Measurements from ENCODE around the gene NEK10.
A peak's percentile ranks its signal among the peaks of the same experiment; 100 is the strongest.

NEK10 gene

DNA sequence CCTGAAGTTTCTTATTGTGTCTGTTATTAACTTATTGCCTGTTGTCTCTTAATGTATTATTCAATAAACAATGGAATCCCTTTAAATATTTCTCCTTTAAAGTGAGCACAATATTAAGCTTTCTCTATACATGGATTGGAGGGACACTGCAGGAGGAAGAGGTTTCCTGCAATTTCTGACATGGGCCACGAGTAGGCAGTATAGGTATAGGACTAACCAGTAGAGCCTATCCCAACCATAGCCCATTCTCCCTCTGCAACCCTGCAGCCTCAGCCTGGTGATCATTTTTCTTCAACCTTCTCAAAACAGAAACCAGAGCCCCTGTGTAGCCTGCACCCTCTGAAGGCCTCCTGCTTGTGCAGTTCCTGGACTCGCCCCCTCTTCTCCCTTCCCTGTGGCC, 124.8 kb downstream of the NEK10 start:
- DNase-seq (ENCODE audit: low spot score), result no peak

DNA sequence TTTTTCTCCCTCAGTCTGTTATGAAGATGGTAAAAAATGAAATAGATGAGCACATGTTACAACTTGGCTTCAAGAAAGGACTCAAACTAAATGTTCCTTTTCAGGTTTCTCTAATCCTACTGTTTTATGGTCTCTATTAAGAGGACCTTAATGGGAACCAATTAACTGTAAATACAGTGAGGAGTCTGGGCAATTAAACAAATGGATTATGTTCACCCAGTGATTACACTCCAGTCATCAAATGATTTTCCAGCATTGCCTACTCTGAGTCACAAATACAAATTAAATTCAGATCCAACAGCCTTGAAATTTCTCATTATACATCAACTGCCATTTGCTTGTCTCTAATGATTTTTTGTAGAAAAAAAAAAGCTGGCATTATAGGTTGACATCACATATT, 129.2 kb downstream of the NEK10 start:
- no peak for DNase-seq (ENCODE audit: low spot score)

- DNase-seq (ENCODE audit: low spot score), result peak; percentile 4
These were observed 140.4 kb downstream of the NEK10 start for GRCh38 chr3:27228805-27229204.

DNA sequence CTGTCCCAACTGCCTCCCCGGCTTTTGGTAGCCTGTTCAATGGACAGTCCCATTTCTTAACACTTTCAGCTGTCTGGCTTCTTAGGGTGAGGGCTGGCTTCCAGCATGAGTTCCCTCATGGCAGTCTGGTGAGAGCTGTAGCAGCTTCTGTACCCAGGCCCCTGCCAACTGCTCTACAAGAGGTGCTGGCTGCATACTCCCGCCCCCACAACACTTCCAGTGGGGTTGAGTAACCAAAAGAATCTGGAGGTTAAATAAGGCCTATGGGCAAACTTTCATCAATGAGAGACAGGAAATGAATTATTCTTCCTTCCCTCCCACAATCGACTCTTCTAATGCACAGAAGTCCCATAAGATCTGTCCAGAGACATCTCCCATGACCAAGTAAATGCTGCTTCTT, 145.0 kb downstream of the NEK10 start:
- no peak for DNase-seq (ENCODE audit: low spot score)

- DNase-seq (ENCODE audit: low spot score), result no peak
These were observed 147.8 kb downstream of the NEK10 start for GRCh38 chr3:27221264-27221932.

DNA sequence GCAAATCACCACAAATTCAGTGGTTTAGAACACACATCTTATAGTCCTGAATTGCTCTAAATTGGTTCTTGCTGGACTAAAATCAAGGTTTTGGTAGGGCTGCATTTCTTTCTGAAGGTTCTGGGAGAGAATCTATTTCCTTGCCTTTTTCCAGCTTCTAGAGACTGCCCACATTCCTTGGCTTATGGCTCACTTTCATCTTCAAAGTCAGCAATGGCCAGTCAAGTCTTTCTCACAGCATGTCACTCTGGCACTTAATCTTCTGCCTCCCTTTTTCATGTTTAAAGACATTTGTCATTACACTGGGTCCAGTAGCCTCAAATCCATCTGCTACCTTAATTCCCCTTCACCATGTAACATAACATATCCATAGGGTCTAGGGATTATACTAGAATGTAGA, 149.0 kb downstream of the NEK10 start:
- DNase-seq (ENCODE audit: low spot score), result no peak

DNA sequence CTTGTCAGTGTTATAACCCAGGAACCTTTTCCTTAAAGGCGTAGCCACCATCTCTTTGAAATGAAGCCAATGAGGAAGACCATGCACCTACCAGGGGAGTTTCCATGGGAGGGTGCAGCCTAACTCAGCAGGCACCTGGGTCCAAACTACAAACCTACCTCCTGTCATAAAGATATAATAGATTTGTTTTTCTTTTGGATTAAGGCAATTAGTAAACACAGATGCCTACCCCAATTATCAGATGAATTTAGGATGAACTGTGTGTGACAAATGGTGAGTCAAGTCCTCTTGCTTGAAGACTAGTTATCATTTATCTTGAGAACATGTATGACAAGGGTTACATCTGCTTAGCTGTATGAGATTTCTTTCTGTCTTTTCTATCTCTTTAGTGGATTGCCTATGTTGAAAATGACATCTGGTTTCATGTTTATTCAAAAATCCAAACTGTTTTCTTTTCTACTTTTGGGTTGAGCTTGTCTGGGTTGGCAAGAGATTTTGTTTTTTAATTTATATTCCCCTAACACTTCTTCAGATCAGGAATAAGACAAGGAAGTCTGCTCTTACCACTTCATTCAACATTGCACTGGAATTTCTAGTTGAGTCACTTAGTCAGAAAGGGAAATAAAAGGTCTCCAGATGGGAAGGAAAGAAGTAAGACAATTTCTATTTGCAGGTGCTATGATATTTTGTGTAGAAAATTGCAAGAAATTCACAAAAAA, 149.9 kb downstream of the NEK10 start:
- no peak for DNase-seq (ENCODE audit: low spot score)

DNA sequence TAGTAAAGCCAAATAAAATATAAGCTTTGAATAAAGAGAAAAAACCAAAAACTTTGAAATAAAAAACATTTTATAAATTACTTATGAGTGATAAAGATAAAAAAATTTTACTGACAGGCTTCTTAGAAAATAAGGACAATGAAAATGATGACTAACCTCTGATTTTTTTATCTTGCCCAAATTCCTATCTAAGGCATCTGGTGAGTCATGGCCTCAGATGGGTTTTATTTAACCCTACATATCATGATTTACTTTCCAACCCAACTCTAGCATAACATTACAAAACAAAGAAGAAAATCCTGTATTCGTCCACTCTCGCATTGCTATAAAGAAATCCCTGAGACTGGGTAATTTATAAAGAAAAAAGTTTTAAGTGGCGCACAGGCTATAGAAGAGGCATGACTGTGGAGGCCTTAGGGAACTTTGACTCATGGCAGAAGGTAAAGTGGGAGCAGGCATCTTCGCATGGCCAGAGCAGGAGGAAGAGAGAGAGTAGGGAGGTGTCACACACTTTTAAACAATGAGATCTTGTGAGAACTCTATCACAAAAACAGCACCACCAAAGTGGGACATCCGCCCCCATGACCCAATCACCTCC, 152.1 kb downstream of the NEK10 start:
- DNase-seq (ENCODE audit: low spot score), result no peak

DNA sequence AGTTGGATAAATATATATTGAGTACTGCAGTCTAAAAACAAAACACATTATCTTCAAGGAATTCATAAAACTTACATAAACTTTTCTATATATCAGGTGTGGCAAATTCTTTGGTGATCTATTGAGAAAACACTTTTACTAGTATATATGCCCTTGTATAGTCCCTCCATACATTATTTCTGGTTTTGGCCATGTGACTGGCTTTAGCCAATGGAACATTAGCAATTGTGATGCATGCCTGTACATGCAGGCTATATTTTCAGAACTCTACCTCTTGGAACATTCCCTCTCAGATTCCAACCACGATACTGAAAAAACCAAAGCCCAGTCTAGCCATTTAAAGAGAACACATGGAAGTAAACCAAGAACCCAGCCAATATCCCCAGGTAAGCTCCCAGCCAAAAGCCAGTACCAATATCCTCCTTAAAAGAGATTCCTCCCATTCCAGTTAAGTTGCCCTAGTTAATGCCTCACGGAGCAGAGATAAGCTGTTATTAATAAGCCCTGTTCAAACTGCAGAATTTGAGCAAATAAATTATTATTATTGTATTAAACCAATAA, 152.8 kb downstream of the NEK10 start:
- no peak for DNase-seq (ENCODE audit: low spot score)

DNA sequence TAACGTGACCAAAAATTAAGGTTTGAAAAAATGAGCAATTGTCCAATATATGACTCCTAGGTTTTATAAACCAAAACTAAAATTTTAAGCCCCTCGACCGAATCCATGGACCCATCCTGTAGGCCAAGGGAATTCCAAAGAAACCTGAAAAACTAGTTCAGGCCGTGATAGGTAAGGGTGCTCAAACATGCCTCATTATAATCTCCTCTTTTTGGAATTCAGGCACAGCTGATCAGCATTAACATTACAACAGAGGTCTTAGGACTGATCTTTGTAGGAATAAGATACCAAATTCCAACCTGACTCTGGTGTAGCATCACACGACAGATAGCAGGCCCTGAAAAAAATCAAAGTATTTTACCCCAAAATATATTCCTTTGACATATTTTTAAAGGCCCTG, 155.7 kb downstream of the NEK10 start:
- no peak for DNase-seq (ENCODE audit: low spot score)

GRCh38 chr3:27209617-27210264, 159.4 kb downstream of the NEK10 start:
- no peak for DNase-seq (ENCODE audit: low spot score)

- no peak for DNase-seq (ENCODE audit: low spot score)
These were observed 160.1 kb downstream of the NEK10 start for GRCh38 chr3:27208961-27209616.

GRCh38 chr3:27202959-27203358, 166.2 kb downstream of the NEK10 start:
- DNase-seq (ENCODE audit: low spot score), result no peak

GRCh38 chr3:27201492-27201891, 167.7 kb downstream of the NEK10 start:
- no peak for DNase-seq (ENCODE audit: low spot score)

DNA sequence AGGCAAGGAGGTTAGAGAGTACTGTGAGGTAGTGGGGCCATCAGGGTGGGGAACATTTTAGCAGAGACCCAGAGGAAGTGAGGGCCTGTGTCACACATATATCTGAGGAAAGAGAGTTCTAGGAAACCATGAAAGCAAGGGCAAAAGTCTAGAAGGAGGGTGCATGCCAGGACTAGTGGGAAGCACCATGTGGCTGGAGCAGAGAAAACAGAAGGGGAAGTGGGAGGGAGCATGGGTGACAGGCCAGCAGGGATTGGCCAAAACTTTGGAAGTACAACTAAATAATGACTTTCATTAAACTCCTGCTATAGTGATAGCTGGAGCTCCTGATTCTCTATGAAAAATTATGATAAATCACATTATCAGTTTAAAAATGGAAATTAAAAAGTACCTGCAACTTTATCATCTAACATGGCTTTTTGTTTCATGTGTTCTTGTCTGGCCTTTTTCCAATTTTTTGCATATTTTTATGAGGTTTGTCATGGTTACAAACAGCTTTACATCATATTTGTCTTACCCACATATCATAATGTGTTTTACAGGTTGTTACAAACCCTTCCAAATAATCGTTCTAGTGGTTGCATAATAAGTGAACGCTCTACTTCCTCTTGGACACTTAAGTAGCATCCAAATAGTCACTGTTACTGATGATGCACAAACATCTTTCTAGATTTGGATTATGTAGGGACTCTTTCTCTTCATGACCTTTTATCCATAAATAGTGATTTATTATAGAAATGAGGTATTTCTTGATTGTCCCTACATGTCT, 168.3 kb downstream of the NEK10 start:
- DNase-seq (ENCODE audit: low spot score), result no peak

- DNase-seq (ENCODE audit: low spot score), result no peak
These were observed 174.2 kb downstream of the NEK10 start for GRCh38 chr3:27194861-27195483.

DNA sequence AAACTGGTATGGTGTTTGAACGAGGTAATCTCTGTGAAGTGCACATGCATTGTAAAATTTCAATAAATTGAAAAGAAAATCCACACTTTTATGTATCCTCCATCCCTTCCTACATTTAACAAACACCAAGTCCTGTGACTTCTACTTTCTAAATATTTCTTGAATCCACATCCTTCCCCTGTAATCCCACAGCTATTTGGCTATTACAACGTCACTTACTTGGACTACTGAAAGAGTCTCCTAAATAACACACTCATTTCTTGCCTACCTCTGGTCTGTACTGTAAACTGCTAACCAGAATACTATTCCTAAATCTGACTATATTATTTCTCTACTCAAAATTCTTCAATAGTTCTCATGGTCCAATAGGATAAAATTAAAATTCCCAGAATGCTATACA, 176.1 kb downstream of the NEK10 start:
- DNase-seq (ENCODE audit: low spot score), result no peak

GRCh38 chr3:27186013-27186412, 183.2 kb downstream of the NEK10 start:
- no peak for DNase-seq (ENCODE audit: low spot score)

GRCh38 chr3:27185231-27185989, 183.8 kb downstream of the NEK10 start:
- no peak for DNase-seq (ENCODE audit: low spot score)

DNA sequence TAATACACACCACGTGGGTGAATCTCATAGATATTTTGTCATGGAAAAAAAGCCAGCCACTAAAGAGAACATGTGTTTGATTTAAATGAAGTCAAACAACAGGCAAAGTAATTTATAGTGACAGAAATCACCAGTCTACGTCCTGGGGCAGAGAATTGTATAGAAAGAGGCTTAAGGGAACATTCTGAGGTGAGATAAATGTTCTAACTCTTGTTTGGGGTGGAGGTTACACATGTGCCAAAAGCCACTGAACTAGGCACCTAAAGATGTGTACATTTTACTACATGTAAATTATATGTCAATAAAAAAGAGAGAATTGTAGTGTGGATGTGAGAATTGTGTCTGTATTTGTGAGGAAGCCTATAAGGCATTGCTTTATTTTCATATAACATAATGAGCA, 184.9 kb downstream of the NEK10 start:
- DNase-seq (ENCODE audit: low spot score), result no peak
